Naive thymus-derived CD4-positive, alpha-beta T cell (primary cell): ENCODE data around the gene GET4. TPM values are rescaled to one million over a fixed set of nuclear protein-coding genes. Genes with fewer than 3 reads are reported as not detected.
A peak's percentile ranks its signal among the peaks of the same experiment; 100 is the strongest.

Experiments used
- ATAC-seq: fragments of 150-1000 bp; cut with Tn5 transposase; 2 replicates; pipeline ENCODE4 v1.10.0; 2021; ENCODE audit warnings: mild to moderate bottlenecking, moderate library complexity
- CTCF ChIA-PET: fragments of 350-600 bp; sonication (Branson Sonifier 250); formaldehyde crosslinking; loops from one replicate; lab custom pipeline; 2021; ENCODE audit warnings: antibody characterized with exemption; lab: Charles Lee
- POLR2A ChIA-PET: fragments of 350-600 bp; sonication (Branson Sonifier 250); formaldehyde crosslinking; loops from one replicate; lab custom pipeline; 2021; ENCODE audit warnings: antibody characterized with exemption, inconsistent platforms; lab: Charles Lee
- DNase-seq, 9 donors: peaks; one replicate each; pipeline versions ENCODE4 v3.0.0 to v3.0.0-alpha.2; 2020 to 2022; ENCODE audit warnings: mixed read lengths in 1 of 9
- H3K27ac ChIP-seq: one replicate; pipeline ENCODE4 v1.7.0; 2013; ENCODE audit warnings: mild to moderate bottlenecking, low read depth, low read length, moderate library complexity
- H3K27me3 ChIP-seq, 2 donors: one replicate each; pipeline ENCODE4 v1.7.0; 2013; ENCODE audit warnings: low read length in 2 of 2, mild to moderate bottlenecking in 2 of 2, moderate library complexity in 2 of 2; ENCODE audit not compliant: control insufficient read depth in 2 of 2, insufficient read depth in 2 of 2
- H3K36me3 ChIP-seq, 3 experiments: 1 replicate in 2 of 3; 2 replicates in 1 of 3; pipeline ENCODE4 v1.7.0; 2013; ENCODE audit warnings: low read length in 3 of 3, mild to moderate bottlenecking in 3 of 3, moderate library complexity in 1 of 3; ENCODE audit not compliant: insufficient read depth in 3 of 3, control insufficient read depth in 2 of 3
- H3K4me1 ChIP-seq, 2 donors: one replicate each; pipeline ENCODE4 v1.7.0; 2013; ENCODE audit warnings: low read length in 2 of 2, mild to moderate bottlenecking in 2 of 2, moderate library complexity in 1 of 2; ENCODE audit not compliant: control insufficient read depth in 2 of 2, insufficient read depth in 2 of 2
- H3K4me3 ChIP-seq: 2 replicates; pipeline ENCODE4 v1.7.0; 2013; ENCODE audit warnings: mild to moderate bottlenecking, low read length
- H3K9me3 ChIP-seq, 3 experiments: 1 replicate in 2 of 3; 2 replicates in 1 of 3; pipeline ENCODE4 v1.7.0; 2013; ENCODE audit warnings: low read length in 3 of 3; ENCODE audit not compliant: control insufficient read depth in 2 of 3
- H3K27ac Mint-ChIP-seq, 9 donors: one replicate each; pipeline ENCODE4 v1.8.0; 2020 to 2022; ENCODE audit warnings: mixed read lengths in 9 of 9, mild to moderate bottlenecking in 8 of 9, moderate library complexity in 5 of 9, inconsistent platforms in 2 of 9
- H3K27me3 Mint-ChIP-seq, 5 donors: one replicate each; pipeline ENCODE4 v1.8.0; 2021 to 2022; ENCODE audit warnings: mixed read lengths in 5 of 5, mild to moderate bottlenecking in 1 of 5
- H3K36me3 Mint-ChIP-seq, 5 donors: one replicate each; pipeline ENCODE4 v1.8.0; 2020 to 2022; ENCODE audit warnings: mixed read lengths in 5 of 5, mild to moderate bottlenecking in 3 of 5, inconsistent platforms in 1 of 5
- H3K4me1 Mint-ChIP-seq, 7 donors: one replicate each; pipeline ENCODE4 v1.8.0; 2020 to 2022; ENCODE audit warnings: mixed read lengths in 7 of 7, mild to moderate bottlenecking in 3 of 7, inconsistent platforms in 1 of 7
- H3K4me3 Mint-ChIP-seq, 10 donors: one replicate each; pipeline ENCODE4 v1.8.0; 2020 to 2022; ENCODE audit warnings: mild to moderate bottlenecking in 10 of 10, mixed read lengths in 10 of 10, moderate library complexity in 6 of 10, inconsistent platforms in 2 of 10
- H3K9me3 Mint-ChIP-seq, 11 donors: one replicate each; pipeline ENCODE4 v1.8.0; 2020 to 2022; ENCODE audit warnings: mixed read lengths in 11 of 11, mild to moderate bottlenecking in 4 of 11, inconsistent platforms in 1 of 11, moderate library complexity in 1 of 11
- intact Hi-C, 2 donors: fragments of 100-400 bp; cut with micrococcal nuclease; formaldehyde crosslinking; loops; one replicate each; pipeline ENCODE4 v1.15.1; 2023
- polyA plus RNA-seq, 2 donors: library from polyadenylated mRNA; unstranded; fragments of 300-500 nt; fragmentation: Illumina TruSeq; gene quantifications; one replicate each; pipeline ENCODE4 v1.2.3, GENCODE V29; 2021
- total RNA-seq, 6 experiments: library from RNA in 5 of 6; stranded (reverse) in 5 of 6; gene quantifications; 1 replicate in 5 of 6; 2 replicates in 1 of 6; pipeline ENCODE4 v1.2.3 and lab custom pipeline; 2021 to 2026

Gene GET4
- total and polyA plus RNA-seq, 7 experiments from 2014 or later = 20.5 to 82.1 (median 51.8) TPM

- no peak overlapping the region for H3K27ac ChIP-seq
- no peak overlapping the region for H3K4me3 ChIP-seq
- no peak overlapping the region for H3K4me3 Mint-ChIP-seq
- DNase-seq = no peak
- no peaks in the 10 kb centered on the region for H3K27me3 Mint-ChIP-seq
- H3K4me1 ChIP-seq = no peaks in the 10 kb centered on the region
- H3K4me1 Mint-ChIP-seq = peaks cover 0 to 11% (median 0%) of the 10 kb centered on the region in 7 donors
- H3K9me3 Mint-ChIP-seq = peaks cover 0 to 1% (median 0%) of the 10 kb centered on the region in 11 donors
- ChIA-PET POLR2A (no interaction called here), CTCF (no interaction called here)
- ATAC-seq = no peak
- H3K9me3 ChIP-seq = no peaks in the 10 kb centered on the region
- peaks cover 0 to 90% (median 11%) of the 10 kb centered on the region in 3 experiments for H3K36me3 ChIP-seq
- intact Hi-C loops = no loop called here
- no peaks in the 10 kb centered on the region for H3K27me3 ChIP-seq
- H3K27ac Mint-ChIP-seq = no peak overlapping the region
- peaks cover 5 to 46% (median 22%) of the 10 kb centered on the region in 5 donors for H3K36me3 Mint-ChIP-seq
Observed at GRCh38 chr7:893686-894085, 17.3 kb downstream of the GET4 start.

DNA sequence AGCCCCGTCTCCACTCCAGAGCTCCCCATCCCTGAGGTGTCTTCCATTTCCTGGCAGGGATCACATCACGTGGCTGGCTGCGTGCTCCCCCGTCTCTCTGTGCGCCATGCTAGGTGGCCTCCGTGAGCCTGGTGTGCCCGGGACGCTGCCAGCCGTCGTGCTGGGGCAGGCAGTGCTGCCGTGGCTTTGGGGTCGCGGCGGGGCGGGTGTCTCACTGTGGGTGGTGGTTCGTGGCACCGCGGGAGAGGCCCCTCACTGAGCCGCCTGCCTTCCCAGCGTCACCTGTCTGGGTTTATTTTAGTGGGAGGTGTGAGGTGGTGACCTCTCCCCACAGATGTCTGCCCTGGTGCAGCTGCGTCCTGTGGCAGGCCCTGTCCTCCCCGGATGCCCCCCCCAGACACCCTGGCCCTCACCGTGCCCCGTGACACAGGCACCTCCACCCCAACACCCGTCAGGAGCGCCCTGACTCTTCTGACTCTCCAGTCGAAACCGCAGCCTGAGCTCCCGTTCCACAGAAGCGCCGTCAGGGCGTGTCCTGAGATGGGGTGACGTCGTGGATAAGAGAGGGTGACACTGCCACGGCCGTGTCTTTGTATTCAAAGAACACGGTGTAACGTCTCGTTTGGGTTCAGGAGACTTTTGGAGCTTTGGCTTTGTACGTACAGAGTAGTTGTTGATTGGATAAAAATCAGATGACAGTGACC, 18.0 kb downstream of the GET4 start:
- peaks cover 0 to 8% (median 0%) of the 10 kb centered on the region in 7 donors for H3K4me1 Mint-ChIP-seq
- H3K36me3 ChIP-seq = peaks cover 0 to 89% (median 11%) of the 10 kb centered on the region in 3 experiments
- peaks cover 5 to 44% (median 21%) of the 10 kb centered on the region in 5 donors for H3K36me3 Mint-ChIP-seq
- no peak overlapping the region for H3K4me3 ChIP-seq
- no peak overlapping the region for H3K27ac Mint-ChIP-seq
- no peak overlapping the region for H3K27ac ChIP-seq
- ATAC-seq (peak; percentile 9), DNase-seq (no peak)
- H3K27me3 Mint-ChIP-seq = no peaks in the 10 kb centered on the region
- CTCF ChIA-PET = interaction anchor here (0.8 kb wide), 1 partner anchor 11 kb away, joined by 3 read pairs; no protein-coding TSS in a partner anchor
- H3K27me3 ChIP-seq = no peaks in the 10 kb centered on the region
- POLR2A ChIA-PET = interaction anchor here (0.5 kb wide), 1 partner anchor 222 kb away, joined by 3 read pairs; no protein-coding TSS in a partner anchor
- no peaks in the 10 kb centered on the region for H3K9me3 ChIP-seq
- H3K4me1 ChIP-seq = no peaks in the 10 kb centered on the region
- intact Hi-C loops = no loop called here
- H3K4me3 Mint-ChIP-seq = no peak overlapping the region
- peaks cover 0 to 3% (median 0%) of the 10 kb centered on the region in 11 donors for H3K9me3 Mint-ChIP-seq

DNA sequence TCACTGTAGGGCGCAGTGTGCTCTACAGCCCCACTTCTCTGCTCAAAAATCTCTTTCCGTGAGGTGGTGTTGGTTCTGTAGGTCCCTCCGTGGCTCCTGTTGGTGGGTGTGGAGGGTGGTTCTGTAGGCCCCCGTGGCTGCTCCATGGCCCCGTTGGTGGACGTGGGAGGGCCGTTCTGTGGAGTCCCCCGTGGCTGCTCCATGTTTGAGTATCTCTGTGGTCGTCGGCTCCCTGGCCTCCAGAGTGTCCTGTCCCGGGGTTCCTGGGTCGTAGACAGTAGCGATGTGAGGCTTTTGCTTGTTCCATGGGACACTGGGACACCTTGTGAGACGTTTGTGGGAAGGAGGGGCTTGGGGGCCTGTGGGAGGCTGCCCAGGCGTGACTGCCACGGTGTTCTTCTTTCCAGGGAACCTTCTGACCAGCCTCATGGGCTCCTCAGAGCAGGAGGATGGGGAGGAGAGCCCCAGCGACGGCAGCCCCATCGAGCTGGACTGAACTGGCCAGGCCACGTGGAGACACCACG, 18.6 kb downstream of the GET4 start:
- H3K4me3 Mint-ChIP-seq = no peak overlapping the region
- no peaks in the 10 kb centered on the region for H3K9me3 ChIP-seq
- peaks cover 0 to 3% (median 0%) of the 10 kb centered on the region in 11 donors for H3K9me3 Mint-ChIP-seq
- H3K36me3 ChIP-seq = peaks cover 0 to 93% (median 11%) of the 10 kb centered on the region in 3 experiments
- no peaks in the 10 kb centered on the region for H3K27me3 ChIP-seq
- intact Hi-C loops = no loop called here
- H3K4me3 ChIP-seq = no peak overlapping the region
- no peak overlapping the region for H3K27ac Mint-ChIP-seq
- CTCF ChIA-PET = interaction anchor here (0.8 kb wide), 1 partner anchor 11 kb away, joined by 3 read pairs; no protein-coding TSS in a partner anchor
- ATAC-seq (no peak), DNase-seq (no peak)
- POLR2A ChIA-PET = no interaction called here
- H3K36me3 Mint-ChIP-seq = peaks cover 5 to 44% (median 21%) of the 10 kb centered on the region in 5 donors
- no peaks in the 10 kb centered on the region for H3K27me3 Mint-ChIP-seq
- peaks cover 0 to 8% (median 0%) of the 10 kb centered on the region in 7 donors for H3K4me1 Mint-ChIP-seq
- no peak overlapping the region for H3K27ac ChIP-seq
- H3K4me1 ChIP-seq = no peaks in the 10 kb centered on the region

- Mint-ChIP-seq H3K36me3 (peaks cover 5 to 42% (median 21%) of the 10 kb centered on the region in 5 donors), H3K4me3 (no peak overlapping the region), H3K27ac (no peak overlapping the region), H3K4me1 (peaks cover 0 to 8% (median 0%) of the 10 kb centered on the region in 7 donors), H3K27me3 (no peaks in the 10 kb centered on the region), H3K9me3 (peaks cover 0 to 3% (median 0%) of the 10 kb centered on the region in 11 donors)
- ATAC-seq = no peak
- intact Hi-C loops = no loop called here
- POLR2A ChIA-PET = interaction anchor here (0.7 kb wide), 1 partner anchor 37 kb away, joined by 3 read pairs; no protein-coding TSS in a partner anchor
- H3K27me3 ChIP-seq = no peaks in the 10 kb centered on the region
- no peak for DNase-seq
- CTCF ChIA-PET = no interaction called here
- no peak overlapping the region for H3K27ac ChIP-seq
- no peak overlapping the region for H3K4me3 ChIP-seq
- H3K4me1 ChIP-seq = no peaks in the 10 kb centered on the region
- peaks cover 0 to 90% (median 11%) of the 10 kb centered on the region in 3 experiments for H3K36me3 ChIP-seq
- H3K9me3 ChIP-seq = no peaks in the 10 kb centered on the region
Observed at GRCh38 chr7:895451-896052, 19.2 kb downstream of the GET4 start.

- Histone ChIP-seq H3K4me1 (no peaks in the 10 kb centered on the region), H3K27me3 (no peaks in the 10 kb centered on the region), H3K4me3 (no peak overlapping the region), H3K27ac (no peak overlapping the region), H3K36me3 (peaks cover 0 to 80% (median 11%) of the 10 kb centered on the region in 3 experiments), H3K9me3 (no peaks in the 10 kb centered on the region)
- no peak overlapping the region for H3K4me3 Mint-ChIP-seq
- no peak for DNase-seq
- ATAC-seq = no peak
- CTCF ChIA-PET = no interaction called here
- intact Hi-C loops = no loop called here
- peaks cover 0 to 8% (median 0%) of the 10 kb centered on the region in 7 donors for H3K4me1 Mint-ChIP-seq
- peaks cover 0 to 3% (median 0%) of the 10 kb centered on the region in 11 donors for H3K9me3 Mint-ChIP-seq
- POLR2A ChIA-PET = interaction anchor here (0.7 kb wide), 1 partner anchor 36 kb away, joined by 3 read pairs; no protein-coding TSS in a partner anchor
- H3K27ac Mint-ChIP-seq = peak overlapping the region in 1 of 9 donors; percentile 57
- no peaks in the 10 kb centered on the region for H3K27me3 Mint-ChIP-seq
- peaks cover 5 to 35% (median 18%) of the 10 kb centered on the region in 5 donors for H3K36me3 Mint-ChIP-seq
Observed at GRCh38 chr7:896346-897075, 20.2 kb downstream of the GET4 start.

DNA sequence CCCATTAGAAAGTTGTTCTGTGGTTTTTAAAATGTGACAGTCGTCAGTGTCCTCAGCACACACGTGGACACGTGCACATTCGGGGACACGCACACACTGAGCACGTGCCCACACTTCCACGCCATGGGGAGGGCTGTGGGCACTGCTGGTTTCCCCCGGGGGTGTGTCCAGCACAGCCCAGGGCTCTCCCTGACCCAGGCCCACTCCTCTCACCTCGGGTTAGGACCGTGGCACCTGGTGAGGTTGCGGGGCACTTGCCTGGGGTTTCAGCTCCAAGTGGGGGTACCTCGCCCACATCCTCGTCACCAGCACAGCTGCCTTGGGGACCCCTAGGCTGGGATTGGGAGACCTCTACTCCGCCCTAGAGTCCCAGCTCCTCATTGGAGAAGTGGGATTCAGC, 20.7 kb downstream of the GET4 start:
- intact Hi-C loops = no loop called here
- H3K4me3 Mint-ChIP-seq = no peak overlapping the region

More for the DNA sequence above, 20.7 kb downstream of the GET4 start:
- Mint-ChIP-seq H3K36me3 (peaks cover 5 to 35% (median 18%) of the 10 kb centered on the region in 5 donors), H3K4me1 (peaks cover 0 to 8% (median 0%) of the 10 kb centered on the region in 7 donors), H3K9me3 (peaks cover 0 to 3% (median 0%) of the 10 kb centered on the region in 11 donors), H3K27me3 (no peaks in the 10 kb centered on the region), H3K27ac (peak overlapping the region in 1 of 9 donors; percentile 57)
- DNase-seq (no peak), ATAC-seq (no peak)
- ChIA-PET POLR2A (no interaction called here), CTCF (interaction anchor here (0.8 kb wide), 1 partner anchor 286 kb away, joined by 4 read pairs; no protein-coding TSS in a partner anchor)
- no peak overlapping the region for H3K4me3 ChIP-seq
- H3K36me3 ChIP-seq = peaks cover 0 to 74% (median 8%) of the 10 kb centered on the region in 3 experiments
- no peaks in the 10 kb centered on the region for H3K9me3 ChIP-seq
- no peaks in the 10 kb centered on the region for H3K4me1 ChIP-seq
- no peaks in the 10 kb centered on the region for H3K27me3 ChIP-seq
- no peak overlapping the region for H3K27ac ChIP-seq
